Measurements from ENCODE around the gene CHMP3. TPM values are rescaled to one million over a fixed set of nuclear protein-coding genes. Genes with fewer than 3 reads are reported as not detected.

CHMP3 gene
- 128 to 137 TPM (median 129 TPM) in 5 replicates for total RNA-seq (2022; extraction: Qiagen RNA extraction; ENCODE audit: low read depth)

GRCh38 chr2:86562922-86563649 is at the start of gene CHMP3:
CHMP3 (minus strand) TSS chr2:86563443; CDS start chr2:86563348, 95 bp downstream.

Other genes starting within 250 kb of the CHMP3 start
- 0.55 to 0.62 TPM (median 0.61 TPM) in 5 replicates for gene REEP1, start 225.8 kb downstream of the CHMP3 start, total RNA-seq (2022; extraction: Qiagen RNA extraction; ENCODE audit: low read depth)
- 22.8 to 39.0 TPM (median 27.4 TPM) in 5 replicates for gene KDM3A, start 122.1 kb downstream of the CHMP3 start, total RNA-seq (2022; extraction: Qiagen RNA extraction; ENCODE audit: low read depth)
- gene RNF103, start 60.4 kb upstream of the CHMP3 start, total RNA-seq (2022; extraction: Qiagen RNA extraction; ENCODE audit: low read depth) = 31.2 to 42.5 TPM (median 41.1 TPM) in 5 replicates
- gene RMND5A, start 156.8 kb upstream of the CHMP3 start, total RNA-seq (2022; extraction: Qiagen RNA extraction; ENCODE audit: low read depth) = 21.0 to 24.5 TPM (median 21.7 TPM) in 5 replicates
- 0.21 to 0.34 TPM (median 0.32 TPM) in 5 replicates for gene CD8A, start 227.5 kb upstream of the CHMP3 start, total RNA-seq (2022; extraction: Qiagen RNA extraction; ENCODE audit: low read depth)

Data from A549 treated with RU486 at 1 μM for 4 hours (cell line).